WTC11 (cell line): ENCODE measurements around the gene SYPL1. TPM values are rescaled to one million over a fixed set of nuclear protein-coding genes. Genes with fewer than 3 reads are reported as not detected.
A peak's percentile ranks its signal among the peaks of the same experiment; 100 is the strongest.

Experiments used
- ATAC-seq: fragments of 200-7000 bp; cut with Tn5 transposase; 2 replicates; pipeline ENCODE4 v1.10.0; 2021; ENCODE audit warnings: mild to moderate bottlenecking, moderate library complexity
- CTCF ChIA-PET: fragments of 300-600 bp; sonication (Branson Sonifier 250); formaldehyde crosslinking; loops from one replicate; lab custom pipeline; 2021; ENCODE audit warnings: antibody characterized with exemption; lab: Charles Lee
- POLR2A ChIA-PET: fragments of 350-600 bp; sonication (Branson Sonifier 250); formaldehyde crosslinking; loops from one replicate; lab custom pipeline; 2021; ENCODE audit warnings: antibody characterized with exemption; lab: Charles Lee
- DNase-seq: peaks from one replicate; pipeline ENCODE4 v3.0.0; 2021; ENCODE audit warnings: low spot score
- H3K27ac Mint-ChIP-seq: 2 replicates; pipeline ENCODE4 v1.8.0; 2021; ENCODE audit warnings: mixed read lengths
- H3K27me3 Mint-ChIP-seq: 2 replicates; pipeline ENCODE4 v1.8.0; 2021; ENCODE audit warnings: low read depth, mild to moderate bottlenecking, moderate library complexity, mixed read lengths
- H3K36me3 Mint-ChIP-seq: 2 replicates; pipeline ENCODE4 v1.8.0; 2021; ENCODE audit warnings: mixed read lengths
- H3K4me1 Mint-ChIP-seq: 2 replicates; pipeline ENCODE4 v1.8.0; 2022; ENCODE audit warnings: mixed read lengths
- H3K4me3 Mint-ChIP-seq: 2 replicates; pipeline ENCODE4 v1.8.0; 2021; ENCODE audit warnings: mild to moderate bottlenecking, moderate library complexity, mixed read lengths
- H3K9me3 Mint-ChIP-seq: 2 replicates; pipeline ENCODE4 v1.8.0; 2021; ENCODE audit warnings: mixed read lengths
- GRHL2 ChIP-seq: fragments of 250-450 bp; sonication (Bioruptor Pico); IDR thresholded peaks from 2 replicates; pipeline ENCODE4 v1.8.0; 2022; ENCODE audit warnings: mild to moderate bottlenecking, moderate library complexity; ENCODE audit not compliant: insufficient replicate concordance, severe bottlenecking
- GTF2I ChIP-seq: fragments of 250-450 bp; sonication (Bioruptor Pico); conservative IDR thresholded peaks from 2 replicates; pipeline ENCODE4 v1.4.0; 2021; ENCODE audit warnings: mild to moderate bottlenecking
- HMGA2 ChIP-seq: fragments of 250-450 bp; sonication (Bioruptor Pico); IDR thresholded peaks from 2 replicates; pipeline ENCODE4 v1.4.0; 2021; ENCODE audit warnings: mild to moderate bottlenecking, moderate library complexity
- MYBL2 ChIP-seq: sonication (generic); formaldehyde crosslinking; IDR thresholded peaks from 2 replicates; pipeline ENCODE4 v1.8.1; 2023; ENCODE audit warnings: mild to moderate bottlenecking, moderate library complexity, missing genetic modification reagents
- NFATC4 ChIP-seq: fragments of 250-450 bp; sonication (Bioruptor Pico); IDR thresholded peaks from 2 replicates; pipeline ENCODE4 v1.9.0; 2021; ENCODE audit warnings: mild to moderate bottlenecking
- SP1 ChIP-seq: sonication (generic); formaldehyde crosslinking; conservative IDR thresholded peaks from 2 replicates; pipeline ENCODE4 v1.8.1; 2022; ENCODE audit warnings: missing genetic modification reagents
- ZNF121 ChIP-seq: sonication (generic); formaldehyde crosslinking; IDR thresholded peaks from 2 replicates; pipeline ENCODE4 v1.8.0; 2023; ENCODE audit warnings: missing genetic modification reagents
- ZNF138 ChIP-seq: sonication (generic); formaldehyde crosslinking; conservative IDR thresholded peaks from 2 replicates; pipeline ENCODE4 v1.8.1; 2022; ENCODE audit warnings: mild to moderate bottlenecking, moderate library complexity, missing genetic modification reagents
- ZNF232 ChIP-seq: sonication (generic); formaldehyde crosslinking; IDR thresholded peaks from 2 replicates; pipeline ENCODE4 v1.8.0; 2022; ENCODE audit warnings: mild to moderate bottlenecking, missing genetic modification reagents
- total RNA-seq: library from RNA; stranded (reverse); gene quantifications from 3 replicates; pipeline ENCODE4 v1.2.3, GENCODE V29; 2021
- TF ChIP-seq, protein P1 (sequence below): fragments of 200-600 bp; IDR thresholded peaks from 2 replicates; pipeline ENCODE4 v1.8.0; 2022; ENCODE audit warnings: antibody characterized with exemption
- TF ChIP-seq, protein P2 (sequence below): sonication (generic); formaldehyde crosslinking; IDR thresholded peaks from 2 replicates; pipeline ENCODE4 v1.8.1; 2022; ENCODE audit warnings: low read depth, missing genetic modification reagents, borderline replicate concordance
- TF ChIP-seq, protein P3 (sequence below): fragments of 250-450 bp; sonication (Bioruptor Pico); conservative IDR thresholded peaks from 2 replicates; pipeline ENCODE4 v1.9.0; 2021; ENCODE audit warnings: mild to moderate bottlenecking
- TF ChIP-seq, protein P4 (sequence below): sonication (generic); formaldehyde crosslinking; IDR thresholded peaks from 2 replicates; pipeline ENCODE4 v1.8.0; 2022; ENCODE audit warnings: mild to moderate bottlenecking, missing genetic modification reagents
- TF ChIP-seq, protein P5 (sequence below): sonication (generic); formaldehyde crosslinking; IDR thresholded peaks from 2 replicates; pipeline ENCODE4 v1.8.1; 2023; ENCODE audit warnings: mild to moderate bottlenecking, moderate library complexity, missing genetic modification reagents

SYPL1 gene
- total RNA-seq, 1 experiment from 2014 or later: 54.8 TPM

DNA sequence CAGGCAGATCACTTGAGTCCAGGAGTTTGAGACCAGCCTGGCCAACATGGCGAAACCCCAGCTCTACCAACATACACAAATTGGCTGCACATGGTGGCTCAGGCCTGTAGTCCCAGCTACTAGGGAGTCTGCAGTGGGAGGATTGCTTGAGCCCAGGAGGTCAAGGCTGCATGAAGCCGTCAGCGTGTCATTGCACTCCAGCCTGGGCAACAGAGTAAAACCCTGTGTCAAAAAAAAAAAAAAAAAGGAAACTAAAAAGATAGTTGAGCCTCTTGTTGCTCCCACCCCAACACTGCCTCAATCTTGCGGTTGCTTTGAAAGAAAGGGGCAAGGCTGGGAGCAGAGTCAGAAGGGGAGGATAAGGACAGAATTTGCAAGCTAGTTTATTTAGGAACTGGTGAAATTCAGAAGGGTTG, 69.9 kb downstream of the SYPL1 start (continued):
- TF ChIP-seq ZNF121: no peak
- TF ChIP-seq MYBL2 (CRISPR knock-in tag): no peak
- TF ChIP-seq HMGA2 (CRISPR knock-in tag): no peak
- TF ChIP-seq, protein P1, sequence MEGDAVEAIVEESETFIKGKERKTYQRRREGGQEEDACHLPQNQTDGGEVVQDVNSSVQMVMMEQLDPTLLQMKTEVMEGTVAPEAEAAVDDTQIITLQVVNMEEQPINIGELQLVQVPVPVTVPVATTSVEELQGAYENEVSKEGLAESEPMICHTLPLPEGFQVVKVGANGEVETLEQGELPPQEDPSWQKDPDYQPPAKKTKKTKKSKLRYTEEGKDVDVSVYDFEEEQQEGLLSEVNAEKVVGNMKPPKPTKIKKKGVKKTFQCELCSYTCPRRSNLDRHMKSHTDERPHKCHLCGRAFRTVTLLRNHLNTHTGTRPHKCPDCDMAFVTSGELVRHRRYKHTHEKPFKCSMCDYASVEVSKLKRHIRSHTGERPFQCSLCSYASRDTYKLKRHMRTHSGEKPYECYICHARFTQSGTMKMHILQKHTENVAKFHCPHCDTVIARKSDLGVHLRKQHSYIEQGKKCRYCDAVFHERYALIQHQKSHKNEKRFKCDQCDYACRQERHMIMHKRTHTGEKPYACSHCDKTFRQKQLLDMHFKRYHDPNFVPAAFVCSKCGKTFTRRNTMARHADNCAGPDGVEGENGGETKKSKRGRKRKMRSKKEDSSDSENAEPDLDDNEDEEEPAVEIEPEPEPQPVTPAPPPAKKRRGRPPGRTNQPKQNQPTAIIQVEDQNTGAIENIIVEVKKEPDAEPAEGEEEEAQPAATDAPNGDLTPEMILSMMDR: no peak
- TF ChIP-seq, all 79 proteins: peak for 0

DNA sequence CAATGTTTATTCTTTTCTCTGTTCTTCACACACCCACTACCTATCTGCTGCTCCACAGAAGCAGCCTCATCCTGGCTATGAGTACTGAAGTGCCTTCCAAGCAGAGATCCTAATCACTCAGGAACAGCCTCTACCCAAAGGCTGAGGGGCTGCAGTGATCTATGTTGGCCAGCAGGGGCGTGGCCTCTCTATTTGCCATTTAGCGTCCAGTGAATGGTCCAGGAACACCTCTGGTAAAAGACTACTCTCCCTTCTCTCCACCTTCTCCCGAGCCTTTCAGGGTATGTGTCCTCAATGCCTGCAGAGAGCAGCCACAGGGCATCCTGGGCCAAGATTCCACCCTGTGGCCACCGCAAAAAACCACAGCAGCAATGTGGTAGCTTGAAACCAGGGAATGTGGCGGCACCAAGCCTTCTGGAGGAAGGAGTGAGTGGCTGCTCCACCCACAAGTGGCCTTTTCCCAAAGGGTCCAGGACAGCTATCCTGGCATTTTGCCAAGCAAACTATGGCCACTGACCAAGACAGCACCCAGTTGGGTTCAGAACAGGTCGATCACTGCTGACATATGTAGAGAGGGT, 70.9 kb downstream of the SYPL1 start:
- Mint-ChIP-seq H3K36me3 (no peaks in the 10 kb centered on the region), H3K27me3 (no peaks in the 10 kb centered on the region; the same call in 1 of the 2 replicates), H3K27ac (no peak overlapping the region)
- POLR2A ChIA-PET: no interaction called here
- TF ChIP-seq, protein P2, sequence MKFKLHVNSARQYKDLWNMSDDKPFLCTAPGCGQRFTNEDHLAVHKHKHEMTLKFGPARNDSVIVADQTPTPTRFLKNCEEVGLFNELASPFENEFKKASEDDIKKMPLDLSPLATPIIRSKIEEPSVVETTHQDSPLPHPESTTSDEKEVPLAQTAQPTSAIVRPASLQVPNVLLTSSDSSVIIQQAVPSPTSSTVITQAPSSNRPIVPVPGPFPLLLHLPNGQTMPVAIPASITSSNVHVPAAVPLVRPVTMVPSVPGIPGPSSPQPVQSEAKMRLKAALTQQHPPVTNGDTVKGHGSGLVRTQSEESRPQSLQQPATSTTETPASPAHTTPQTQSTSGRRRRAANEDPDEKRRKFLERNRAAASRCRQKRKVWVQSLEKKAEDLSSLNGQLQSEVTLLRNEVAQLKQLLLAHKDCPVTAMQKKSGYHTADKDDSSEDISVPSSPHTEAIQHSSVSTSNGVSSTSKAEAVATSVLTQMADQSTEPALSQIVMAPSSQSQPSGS (CRISPR knock-in tag): no peak
- TF ChIP-seq, protein P1: peak; percentile 97
- TF ChIP-seq NFATC4: no peak
- TF ChIP-seq, protein P3, sequence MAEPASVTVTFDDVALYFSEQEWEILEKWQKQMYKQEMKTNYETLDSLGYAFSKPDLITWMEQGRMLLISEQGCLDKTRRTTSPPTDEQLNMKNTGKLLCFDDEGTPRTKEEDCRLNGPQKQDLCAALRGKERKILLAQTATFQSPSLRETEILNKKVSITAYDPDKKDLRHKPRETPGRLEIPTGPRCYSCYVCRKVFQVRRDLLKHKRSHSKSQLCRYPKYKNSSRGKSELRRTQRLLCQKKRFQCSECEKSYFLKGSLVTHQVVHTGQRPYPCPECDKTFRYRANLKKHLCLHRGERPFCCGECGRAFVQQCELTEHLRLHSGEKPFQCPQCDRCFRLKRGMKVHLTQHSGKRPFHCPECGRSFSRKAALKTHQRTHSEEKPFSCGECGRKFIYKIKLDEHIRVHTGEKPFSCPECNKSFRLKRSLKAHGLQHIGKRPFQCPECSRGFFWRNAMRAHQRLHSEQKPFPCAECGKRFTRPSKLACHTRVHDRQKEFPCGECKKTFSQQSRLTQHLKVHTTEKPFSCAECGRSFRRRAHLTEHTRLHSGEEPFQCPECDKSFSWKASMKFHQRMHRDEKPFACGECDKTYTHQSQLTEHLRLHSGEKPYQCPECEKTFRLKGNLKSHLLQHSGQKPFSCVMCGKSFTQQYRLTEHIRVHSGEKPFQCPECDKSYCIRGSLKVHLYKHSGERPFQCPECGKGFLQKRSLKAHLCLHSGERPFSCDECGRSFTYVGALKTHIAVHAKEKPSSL (CRISPR knock-in tag): no peak
- TF ChIP-seq ZNF138 (CRISPR knock-in tag): no peak
- no peak for TF ChIP-seq GRHL2
- TF ChIP-seq ZNF232 (CRISPR knock-in tag): no peak
- TF ChIP-seq, protein P4, sequence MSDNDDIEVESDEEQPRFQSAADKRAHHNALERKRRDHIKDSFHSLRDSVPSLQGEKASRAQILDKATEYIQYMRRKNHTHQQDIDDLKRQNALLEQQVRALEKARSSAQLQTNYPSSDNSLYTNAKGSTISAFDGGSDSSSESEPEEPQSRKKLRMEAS (CRISPR knock-in tag): no peak
- TF ChIP-seq SP1 (CRISPR knock-in tag): no peak
- TF ChIP-seq, protein P5, sequence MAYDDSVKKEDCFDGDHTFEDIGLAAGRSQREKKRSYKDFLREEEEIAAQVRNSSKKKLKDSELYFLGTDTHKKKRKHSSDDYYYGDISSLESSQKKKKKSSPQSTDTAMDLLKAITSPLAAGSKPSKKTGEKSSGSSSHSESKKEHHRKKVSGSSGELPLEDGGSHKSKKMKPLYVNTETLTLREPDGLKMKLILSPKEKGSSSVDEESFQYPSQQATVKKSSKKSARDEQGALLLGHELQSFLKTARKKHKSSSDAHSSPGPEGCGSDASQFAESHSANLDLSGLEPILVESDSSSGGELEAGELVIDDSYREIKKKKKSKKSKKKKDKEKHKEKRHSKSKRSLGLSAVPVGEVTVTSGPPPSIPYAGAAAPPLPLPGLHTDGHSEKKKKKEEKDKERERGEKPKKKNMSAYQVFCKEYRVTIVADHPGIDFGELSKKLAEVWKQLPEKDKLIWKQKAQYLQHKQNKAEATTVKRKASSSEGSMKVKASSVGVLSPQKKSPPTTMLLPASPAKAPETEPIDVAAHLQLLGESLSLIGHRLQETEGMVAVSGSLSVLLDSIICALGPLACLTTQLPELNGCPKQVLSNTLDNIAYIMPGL (CRISPR knock-in tag): 0 out of 2 replicates have a peak, but pooled peaks have one; percentile 49
- TF ChIP-seq GTF2I (CRISPR knock-in tag): no peak
- TF ChIP-seq, all 79 proteins: peak for 2
- DNase-seq (peak; percentile 72), ATAC-seq (peak; percentile 71)
- no peak overlapping the region for H3K4me3 Mint-ChIP-seq
- H3K9me3 Mint-ChIP-seq: no peaks in the 10 kb centered on the region
- H3K4me1 Mint-ChIP-seq: peaks cover 23% of the 10 kb centered on the region
- CTCF ChIA-PET: interaction anchor here (1.0 to 3.5 kb wide), 8 partner anchors 11 to 398 kb away, joined by 3 to 19 read pairs (median 8); no protein-coding TSS in a partner anchor

Other genes starting within 250 kb of the SYPL1 start
- gene ATXN7L1, start 235.7 kb downstream of the SYPL1 start, total RNA-seq: 36.0 to 38.5 TPM (median 37.7 TPM) in 3 replicates
- gene CDHR3, start 149.0 kb downstream of the SYPL1 start, total RNA-seq: 18.3 to 19.1 TPM (median 18.9 TPM) in 3 replicates
- gene NAMPT, start 172.7 kb upstream of the SYPL1 start, total RNA-seq: 88.0 to 99.1 TPM (median 91.7 TPM) in 3 replicates